ENCODE measurements around the gene LZTR1. TPM values are rescaled to one million over a fixed set of nuclear protein-coding genes. Genes with fewer than 3 reads are reported as not detected.

LZTR1 gene
- total and polyA plus RNA-seq, 11 donors: 18.4 to 41.9 (median 26.6) TPM

DNA sequence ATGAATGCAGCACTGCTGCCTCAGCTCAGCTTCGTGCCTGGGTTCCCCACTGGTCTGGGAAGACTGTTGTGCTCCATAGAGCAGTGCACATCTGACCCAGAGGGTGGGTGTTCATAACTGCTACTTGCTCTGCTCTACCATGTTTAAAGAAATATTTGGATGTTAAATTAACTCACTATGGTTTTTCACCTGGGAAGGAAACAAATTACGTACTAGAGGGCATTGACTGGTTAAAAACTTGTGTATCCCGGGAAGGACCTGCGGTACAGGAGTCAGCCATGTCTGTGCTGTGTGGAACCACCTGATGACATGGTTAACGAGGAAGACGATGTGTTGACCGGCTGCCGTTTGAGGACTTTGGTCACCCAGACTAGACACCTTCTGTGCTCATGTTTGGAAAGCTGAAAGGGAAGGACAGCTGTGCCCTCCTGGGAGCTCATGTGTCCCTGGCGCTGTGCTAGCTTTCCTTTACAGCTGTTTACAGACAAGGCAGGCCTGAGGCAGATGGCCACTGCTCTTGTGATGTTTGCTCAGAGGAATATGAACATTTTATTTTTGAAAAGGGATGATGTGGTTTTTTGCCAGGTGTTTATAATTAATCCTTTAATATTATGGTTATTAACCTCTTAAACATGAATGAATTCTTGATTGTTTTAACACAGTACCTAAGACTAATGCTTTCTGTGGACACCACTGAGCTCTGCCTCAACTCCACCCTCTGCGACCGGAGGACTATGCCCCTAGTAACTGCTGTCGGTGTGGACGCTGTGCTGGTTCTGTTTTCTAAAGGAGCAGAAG lies 29.4 kb upstream of the LZTR1 start:
- ATAC-seq: no peak
- Histone ChIP-seq H3K27ac (no peak overlapping the region), H3K4me3 (no peak overlapping the region), H3K36me3 (peaks cover 0 to 59% (median 40%) of the 10 kb centered on the region in 9 donors), H3K4me1 (peaks cover 0 to 19% (median 4%) of the 10 kb centered on the region in 12 donors), H3K9me3 (no peaks in the 10 kb centered on the region), H3K27me3 (no peaks in the 10 kb centered on the region)
- DNase-seq: no peak
- intact Hi-C loops (cut with DNase I): no loop called here
- 78 to 84% (median 81%) methylated on average over 13 of the region's 13 CpGs for WGBS, 4 donors
- TF ChIP-seq, protein P1, sequence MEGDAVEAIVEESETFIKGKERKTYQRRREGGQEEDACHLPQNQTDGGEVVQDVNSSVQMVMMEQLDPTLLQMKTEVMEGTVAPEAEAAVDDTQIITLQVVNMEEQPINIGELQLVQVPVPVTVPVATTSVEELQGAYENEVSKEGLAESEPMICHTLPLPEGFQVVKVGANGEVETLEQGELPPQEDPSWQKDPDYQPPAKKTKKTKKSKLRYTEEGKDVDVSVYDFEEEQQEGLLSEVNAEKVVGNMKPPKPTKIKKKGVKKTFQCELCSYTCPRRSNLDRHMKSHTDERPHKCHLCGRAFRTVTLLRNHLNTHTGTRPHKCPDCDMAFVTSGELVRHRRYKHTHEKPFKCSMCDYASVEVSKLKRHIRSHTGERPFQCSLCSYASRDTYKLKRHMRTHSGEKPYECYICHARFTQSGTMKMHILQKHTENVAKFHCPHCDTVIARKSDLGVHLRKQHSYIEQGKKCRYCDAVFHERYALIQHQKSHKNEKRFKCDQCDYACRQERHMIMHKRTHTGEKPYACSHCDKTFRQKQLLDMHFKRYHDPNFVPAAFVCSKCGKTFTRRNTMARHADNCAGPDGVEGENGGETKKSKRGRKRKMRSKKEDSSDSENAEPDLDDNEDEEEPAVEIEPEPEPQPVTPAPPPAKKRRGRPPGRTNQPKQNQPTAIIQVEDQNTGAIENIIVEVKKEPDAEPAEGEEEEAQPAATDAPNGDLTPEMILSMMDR (IDR thresholded peaks at IDR 0.05): no peak
- no peak for TF ChIP-seq POLR2A (IDR thresholded peaks at IDR 0.05)

DNA sequence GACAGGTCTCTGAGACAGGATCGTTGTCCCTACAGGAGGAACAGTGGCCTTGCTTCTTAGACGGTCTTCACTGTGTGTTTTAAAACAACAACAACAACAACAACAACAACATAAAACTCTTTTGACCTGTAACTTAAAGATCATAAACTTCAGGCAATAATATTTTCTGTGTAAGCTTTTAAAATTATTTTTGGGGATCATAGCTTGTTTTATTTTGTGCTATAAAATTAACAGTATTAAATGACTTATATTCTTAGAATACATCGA lies 28.8 kb upstream of the LZTR1 start:
- WGBS, 4 donors: 71 to 84% (median 80%) methylated on average over 3 of the region's 3 CpGs
- H3K27me3 ChIP-seq: no peaks in the 10 kb centered on the region
- H3K27ac ChIP-seq: no peak overlapping the region
- no peak for DNase-seq
- no peaks in the 10 kb centered on the region for H3K9me3 ChIP-seq
- no peak for TF ChIP-seq POLR2A (IDR thresholded peaks at IDR 0.05)
- TF ChIP-seq, protein P1 (IDR thresholded peaks at IDR 0.05): no peak
- no peak for ATAC-seq
- intact Hi-C loops (cut with DNase I): no loop called here
- no peak overlapping the region for H3K4me3 ChIP-seq
- peaks cover 0 to 59% (median 40%) of the 10 kb centered on the region in 9 donors for H3K36me3 ChIP-seq
- H3K4me1 ChIP-seq: peaks cover 0 to 24% (median 8%) of the 10 kb centered on the region in 12 donors

DNA sequence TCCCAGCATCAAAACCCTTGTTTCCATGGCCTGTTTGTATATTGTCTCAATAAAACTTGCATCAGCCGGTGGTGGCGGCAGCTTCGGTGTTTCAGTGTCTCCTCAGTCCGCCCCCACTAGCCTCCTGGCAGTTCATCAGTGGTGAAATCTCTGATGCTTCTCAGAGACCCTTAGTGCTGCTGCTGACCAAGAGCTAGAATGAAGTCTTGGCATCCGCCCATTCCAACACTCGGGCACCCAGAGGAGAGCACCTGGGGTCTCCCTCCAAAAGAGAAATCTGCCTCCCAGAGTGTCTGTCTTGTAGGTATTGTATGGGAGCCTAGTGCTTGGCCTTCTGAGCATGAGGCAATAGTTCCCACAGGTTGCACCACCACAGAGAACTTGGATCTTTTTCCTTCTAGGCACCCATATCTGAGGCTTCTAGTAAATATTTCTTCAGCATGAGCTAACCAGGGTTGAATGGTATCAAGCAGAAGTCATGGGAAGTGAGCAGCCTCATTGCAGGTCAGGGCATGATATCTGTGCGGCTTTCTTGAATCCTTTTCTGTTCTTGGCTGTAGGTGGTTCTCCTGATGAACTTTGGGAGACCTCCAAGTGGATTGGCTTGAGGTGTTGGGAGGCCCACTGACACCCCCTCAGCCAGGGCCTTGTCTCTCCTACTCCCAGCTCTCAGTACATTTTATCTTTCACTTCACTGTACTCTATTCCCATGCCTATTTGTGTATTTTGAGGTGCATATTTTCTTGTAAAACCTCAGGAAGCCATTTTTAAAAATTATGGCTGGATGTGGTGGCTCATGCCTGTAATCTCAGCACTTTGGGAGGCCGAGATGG lies 28.2 kb upstream of the LZTR1 start:
- Histone ChIP-seq H3K9me3 (no peaks in the 10 kb centered on the region), H3K4me3 (no peak overlapping the region), H3K36me3 (peaks cover 0 to 54% (median 40%) of the 10 kb centered on the region in 9 donors), H3K27me3 (no peaks in the 10 kb centered on the region), H3K27ac (no peak overlapping the region), H3K4me1 (peaks cover 0 to 23% (median 9%) of the 10 kb centered on the region in 12 donors)
- 88 to 93% (median 91%) methylated on average over 8 of the region's 8 CpGs for WGBS, 4 donors
- ATAC-seq (no peak), DNase-seq (no peak)
- intact Hi-C loops (cut with DNase I): no loop called here
- no peak for TF ChIP-seq POLR2A (IDR thresholded peaks at IDR 0.05)
- TF ChIP-seq, protein P1 (IDR thresholded peaks at IDR 0.05): no peak

DNA sequence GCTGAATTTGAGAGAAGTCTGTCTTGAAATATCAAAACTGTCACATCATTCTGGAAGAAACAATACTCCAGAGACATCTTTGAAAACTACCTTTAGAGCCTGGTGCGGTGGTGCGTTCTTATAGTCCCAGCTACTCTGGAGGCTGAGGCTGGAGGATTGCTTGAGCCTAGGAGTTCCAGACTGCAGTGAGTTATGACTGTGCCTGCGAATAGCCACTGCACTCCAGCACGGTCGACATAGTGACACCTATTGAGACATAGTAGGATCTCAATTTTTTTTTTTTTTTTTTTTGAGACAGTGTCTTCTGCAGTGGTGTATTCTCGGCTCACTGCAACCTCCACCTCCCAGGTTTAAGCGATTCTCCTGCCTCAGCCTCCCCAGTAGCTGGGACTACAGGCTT lies 26.5 kb upstream of the LZTR1 start:
- Histone ChIP-seq H3K36me3 (peaks cover 0 to 40% (median 32%) of the 10 kb centered on the region in 9 donors), H3K4me1 (peaks cover 0 to 23% (median 8%) of the 10 kb centered on the region in 12 donors), H3K4me3 (no peak overlapping the region), H3K27me3 (no peaks in the 10 kb centered on the region), H3K27ac (no peak overlapping the region), H3K9me3 (no peaks in the 10 kb centered on the region)
- DNase-seq (no peak), ATAC-seq (no peak)
- TF ChIP-seq, protein P1 (IDR thresholded peaks at IDR 0.05): no peak
- TF ChIP-seq POLR2A (IDR thresholded peaks at IDR 0.05): no peak
- intact Hi-C loops (cut with DNase I): no loop called here
- 75 to 93% (median 87%) methylated on average over 7 of the region's 7 CpGs for WGBS, 4 donors

Data from heart left ventricle (tissue), 16 donors.